Neural cell (in vitro differentiated cells): ENCODE data around the gene RBFOX2. TPM values are rescaled to one million over a fixed set of nuclear protein-coding genes. Genes with fewer than 3 reads are reported as not detected.

Experiments used
- H2AFZ ChIP-seq: fragments of 200-600, 300-800 bp; sonication (generic), shearing (Covaris generic); 2 replicates; pipeline ENCODE4 v1.6.0; 2014; ENCODE audit warnings: low read depth, mild to moderate bottlenecking, antibody characterized with exemption, low read length, moderate library complexity
- H3F3A ChIP-seq: fragments of 200-600 bp; shearing (Covaris generic); 2 replicates; pipeline ENCODE4 v1.6.1; 2016; ENCODE audit warnings: mild to moderate bottlenecking, moderate library complexity, mixed read lengths, antibody characterized with exemption, low read length; ENCODE audit not compliant: insufficient read depth, poor library complexity, severe bottlenecking
- H3K27ac ChIP-seq: fragments of 200-600, 300-800 bp; sonication (generic), shearing (Covaris generic); 2 replicates; pipeline ENCODE4 v1.5.1; 2014; ENCODE audit warnings: mild to moderate bottlenecking, low read length, moderate library complexity
- H3K27me3 ChIP-seq: fragments of 300-800, 200-600 bp; sonication (generic), shearing (Covaris generic); 2 replicates; pipeline ENCODE4 v1.6.0; 2014; ENCODE audit warnings: mild to moderate bottlenecking, low read depth, low read length, moderate library complexity; ENCODE audit not compliant: insufficient read depth
- H3K36me3 ChIP-seq: fragments of 300-800, 200-600 bp; sonication (generic), shearing (Covaris generic); 2 replicates; pipeline ENCODE4 v1.5.1; 2014; ENCODE audit warnings: mild to moderate bottlenecking, antibody characterized with exemption, low read length, moderate library complexity; ENCODE audit not compliant: insufficient read depth
- H3K4me2 ChIP-seq: fragments of 300-800, 200-600 bp; sonication (generic), shearing (Covaris generic); 2 replicates; pipeline ENCODE4 v1.6.0; 2014; ENCODE audit warnings: mild to moderate bottlenecking, low read length
- H3K4me3 ChIP-seq: fragments of 300-800, 200-600 bp; sonication (generic), shearing (Covaris generic); 2 replicates; pipeline ENCODE4 v1.5.1; 2014; ENCODE audit warnings: mild to moderate bottlenecking, low read length, moderate library complexity
- H3K79me2 ChIP-seq: fragments of 200-600 bp; shearing (Covaris generic); replicated peaks from 2 replicates; pipeline ENCODE4 v1.6.0; 2014; ENCODE audit warnings: mild to moderate bottlenecking, low read length, moderate library complexity; ENCODE audit not compliant: insufficient read depth
- H3K9ac ChIP-seq: fragments of 300-800, 200-600 bp; sonication (generic), shearing (Covaris generic); 2 replicates; pipeline ENCODE4 v1.6.1; 2016; ENCODE audit warnings: mild to moderate bottlenecking, low read length, mixed read lengths
- H3K9me2 ChIP-seq: fragments of 200-600 bp; shearing (Covaris generic); 2 replicates; pipeline ENCODE4 v1.6.1; 2016; ENCODE audit warnings: mild to moderate bottlenecking, low read length, mixed read lengths; ENCODE audit not compliant: insufficient read depth
- H3K9me3 ChIP-seq: fragments of 200-600, 300-800 bp; sonication (generic), shearing (Covaris generic); 2 replicates; pipeline ENCODE4 v1.6.1; 2016; ENCODE audit warnings: mild to moderate bottlenecking, mixed run types, low read length, moderate library complexity, mixed read lengths
- H4K20me1 ChIP-seq: fragments of 200-600 bp; shearing (Covaris generic); 2 replicates; pipeline ENCODE4 v1.6.1; 2016; ENCODE audit warnings: mild to moderate bottlenecking, mixed run types; ENCODE audit not compliant: insufficient read depth
- EP300 ChIP-seq: fragments of 450-650 bp; conservative IDR thresholded peaks from 2 replicates; pipeline ENCODE4 v1.6.1; 2014; ENCODE audit warnings: antibody characterized with exemption, mild to moderate bottlenecking, moderate library complexity; ENCODE audit not compliant: poor library complexity, severe bottlenecking
- EZH2 ChIP-seq: fragments of 200-600, 300-800 bp; shearing (Covaris generic), sonication (generic); IDR thresholded peaks from 2 replicates; pipeline ENCODE4 v1.6.1; 2014; ENCODE audit warnings: antibody characterized with exemption, low read length, borderline replicate concordance, mild to moderate bottlenecking; ENCODE audit not compliant: insufficient read depth, poor library complexity, severe bottlenecking
- MXI1 ChIP-seq: fragments of 450-650 bp; conservative IDR thresholded peaks from 2 replicates; pipeline ENCODE4 v1.6.1; 2014; ENCODE audit warnings: antibody characterized with exemption, mild to moderate bottlenecking; ENCODE audit not compliant: poor library complexity, severe bottlenecking
- POLR2AphosphoS5 ChIP-seq: IDR thresholded peaks from 2 replicates; pipeline ENCODE4 v1.6.1; 2012
- RAD21 ChIP-seq: fragments of 450-650 bp; conservative IDR thresholded peaks from 2 replicates; pipeline ENCODE4 v1.6.1; 2014; ENCODE audit warnings: antibody characterized with exemption, mild to moderate bottlenecking, moderate library complexity
- SMC3 ChIP-seq: fragments of 450-650 bp; conservative IDR thresholded peaks from 2 replicates; pipeline ENCODE4 v1.6.1; 2014; ENCODE audit warnings: antibody characterized with exemption, mild to moderate bottlenecking, moderate library complexity; ENCODE audit not compliant: poor library complexity
- TAF1 ChIP-seq: IDR thresholded peaks from 2 replicates; pipeline ENCODE4 v1.6.1; 2012; ENCODE audit warnings: low read depth
- polyA plus RNA-seq: library from polyadenylated mRNA; depleted of rRNA; stranded (reverse); fragments of >200 nt; gene quantifications from 2 replicates; pipeline ENCODE4 v1.2.3, GENCODE V29; 2014
- TF ChIP-seq, protein P1 (sequence below): fragments of 450-650 bp; IDR thresholded peaks from 2 replicates; pipeline ENCODE4 v1.5.1; 2014; ENCODE audit warnings: antibody characterized with exemption, mild to moderate bottlenecking, moderate library complexity; ENCODE audit not compliant: poor library complexity, severe bottlenecking
- TF ChIP-seq, protein P2 (sequence below): IDR thresholded peaks from 2 replicates; pipeline ENCODE4 v1.6.1; 2012; ENCODE audit warnings: borderline replicate concordance

The RBFOX2 gene
- polyA plus RNA-seq, 1 donor from 2014 or later = 529 TPM

- Histone ChIP-seq H3K27ac (no peak overlapping the region), H3K36me3 (no peaks in the 10 kb centered on the region)
- TF ChIP-seq EZH2 (no peak), SMC3 (no peak), RAD21 (no peak), EP300 (no peak), POLR2AphosphoS5 (no peak)
- TF ChIP-seq, protein P1, sequence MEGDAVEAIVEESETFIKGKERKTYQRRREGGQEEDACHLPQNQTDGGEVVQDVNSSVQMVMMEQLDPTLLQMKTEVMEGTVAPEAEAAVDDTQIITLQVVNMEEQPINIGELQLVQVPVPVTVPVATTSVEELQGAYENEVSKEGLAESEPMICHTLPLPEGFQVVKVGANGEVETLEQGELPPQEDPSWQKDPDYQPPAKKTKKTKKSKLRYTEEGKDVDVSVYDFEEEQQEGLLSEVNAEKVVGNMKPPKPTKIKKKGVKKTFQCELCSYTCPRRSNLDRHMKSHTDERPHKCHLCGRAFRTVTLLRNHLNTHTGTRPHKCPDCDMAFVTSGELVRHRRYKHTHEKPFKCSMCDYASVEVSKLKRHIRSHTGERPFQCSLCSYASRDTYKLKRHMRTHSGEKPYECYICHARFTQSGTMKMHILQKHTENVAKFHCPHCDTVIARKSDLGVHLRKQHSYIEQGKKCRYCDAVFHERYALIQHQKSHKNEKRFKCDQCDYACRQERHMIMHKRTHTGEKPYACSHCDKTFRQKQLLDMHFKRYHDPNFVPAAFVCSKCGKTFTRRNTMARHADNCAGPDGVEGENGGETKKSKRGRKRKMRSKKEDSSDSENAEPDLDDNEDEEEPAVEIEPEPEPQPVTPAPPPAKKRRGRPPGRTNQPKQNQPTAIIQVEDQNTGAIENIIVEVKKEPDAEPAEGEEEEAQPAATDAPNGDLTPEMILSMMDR = no peak
- TF ChIP-seq, protein P2, sequence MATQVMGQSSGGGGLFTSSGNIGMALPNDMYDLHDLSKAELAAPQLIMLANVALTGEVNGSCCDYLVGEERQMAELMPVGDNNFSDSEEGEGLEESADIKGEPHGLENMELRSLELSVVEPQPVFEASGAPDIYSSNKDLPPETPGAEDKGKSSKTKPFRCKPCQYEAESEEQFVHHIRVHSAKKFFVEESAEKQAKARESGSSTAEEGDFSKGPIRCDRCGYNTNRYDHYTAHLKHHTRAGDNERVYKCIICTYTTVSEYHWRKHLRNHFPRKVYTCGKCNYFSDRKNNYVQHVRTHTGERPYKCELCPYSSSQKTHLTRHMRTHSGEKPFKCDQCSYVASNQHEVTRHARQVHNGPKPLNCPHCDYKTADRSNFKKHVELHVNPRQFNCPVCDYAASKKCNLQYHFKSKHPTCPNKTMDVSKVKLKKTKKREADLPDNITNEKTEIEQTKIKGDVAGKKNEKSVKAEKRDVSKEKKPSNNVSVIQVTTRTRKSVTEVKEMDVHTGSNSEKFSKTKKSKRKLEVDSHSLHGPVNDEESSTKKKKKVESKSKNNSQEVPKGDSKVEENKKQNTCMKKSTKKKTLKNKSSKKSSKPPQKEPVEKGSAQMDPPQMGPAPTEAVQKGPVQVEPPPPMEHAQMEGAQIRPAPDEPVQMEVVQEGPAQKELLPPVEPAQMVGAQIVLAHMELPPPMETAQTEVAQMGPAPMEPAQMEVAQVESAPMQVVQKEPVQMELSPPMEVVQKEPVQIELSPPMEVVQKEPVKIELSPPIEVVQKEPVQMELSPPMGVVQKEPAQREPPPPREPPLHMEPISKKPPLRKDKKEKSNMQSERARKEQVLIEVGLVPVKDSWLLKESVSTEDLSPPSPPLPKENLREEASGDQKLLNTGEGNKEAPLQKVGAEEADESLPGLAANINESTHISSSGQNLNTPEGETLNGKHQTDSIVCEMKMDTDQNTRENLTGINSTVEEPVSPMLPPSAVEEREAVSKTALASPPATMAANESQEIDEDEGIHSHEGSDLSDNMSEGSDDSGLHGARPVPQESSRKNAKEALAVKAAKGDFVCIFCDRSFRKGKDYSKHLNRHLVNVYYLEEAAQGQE = no peak
Observed at GRCh38 chr22:35731321-35731720, 297.3 kb downstream of the RBFOX2 start.

DNA sequence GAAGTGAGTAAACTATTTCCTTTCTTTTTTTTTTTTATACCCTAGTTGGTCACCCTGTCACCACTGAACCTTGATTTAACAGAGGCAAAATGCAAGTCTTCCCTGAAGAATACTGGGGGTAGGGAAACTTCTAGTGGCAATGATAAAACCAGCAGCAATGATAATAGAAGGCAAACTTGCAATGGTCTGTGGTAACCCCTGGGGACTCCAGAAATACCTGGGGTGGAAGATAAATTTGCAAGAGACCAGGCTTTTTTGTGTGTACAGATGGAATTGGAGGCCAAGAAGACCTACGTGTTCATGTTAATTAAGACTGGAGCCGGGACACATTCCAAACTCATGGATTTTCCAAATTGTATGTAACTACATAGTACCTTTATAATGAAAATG is 299.3 kb downstream of the RBFOX2 start:
- Histone ChIP-seq H3K4me3 (no peak overlapping the region), H3K9me2 (no peaks in the 10 kb centered on the region), H3K27me3 (no peaks in the 10 kb centered on the region), H3K36me3 (no peaks in the 10 kb centered on the region), H3K9me3 (no peaks in the 10 kb centered on the region), H3K79me2 (no peaks in the 10 kb centered on the region), H3F3A (no peaks in the 10 kb centered on the region), H3K4me2 (no peak overlapping the region), H3K9ac (no peak overlapping the region), H3K27ac (no peak overlapping the region), H4K20me1 (no peaks in the 10 kb centered on the region), H2AFZ (no peak overlapping the region)
- TF ChIP-seq, protein P1 = no peak
- TF ChIP-seq MXI1 (no peak), EZH2 (no peak), TAF1 (no peak), EP300 (no peak), SMC3 (no peak), RAD21 (no peak), POLR2AphosphoS5 (no peak)
- TF ChIP-seq, protein P2 = no peak

More at GRCh38 chr22:35731321-35731720, 297.3 kb downstream of the RBFOX2 start:
- Histone ChIP-seq H3K4me2 (no peak overlapping the region), H3K9ac (no peak overlapping the region), H3F3A (no peaks in the 10 kb centered on the region), H3K9me2 (no peaks in the 10 kb centered on the region), H3K9me3 (no peaks in the 10 kb centered on the region), H3K79me2 (no peaks in the 10 kb centered on the region), H4K20me1 (no peaks in the 10 kb centered on the region), H2AFZ (no peak overlapping the region), H3K27me3 (no peaks in the 10 kb centered on the region), H3K4me3 (no peak overlapping the region)
